A549 (cell line): Measurements from ENCODE around the gene SOCS4. TPM values are rescaled to one million over a fixed set of nuclear protein-coding genes. Genes with fewer than 3 reads are reported as not detected.

Experiments used
- ATAC-seq, 2 experiments: fragments of 200-7000 bp in 1 of 2; fragments of >200 bp in 1 of 2; cut with Nextera tagmentation in 1 of 2; cut with Tn5 transposase in 1 of 2; 3 replicates each; pipeline versions ENCODE4 v1.8.0 to v1.9.1; 2018 to 2020; ENCODE audit warnings: mild to moderate bottlenecking in 1 of 2, moderate library complexity in 1 of 2
- CTCF ChIA-PET: fragments of 300-600 bp; sonication (Branson Sonifier 250); formaldehyde crosslinking; extraction: SDS; loops from one replicate; lab custom pipeline; 2021; ENCODE audit warnings: antibody characterized with exemption, inconsistent platforms; lab: Yijun Ruan, JAX
- POLR2A ChIA-PET: fragments of 350-600 bp; formaldehyde crosslinking; extraction: SDS; loops from one replicate; lab custom pipeline; 2021; ENCODE audit warnings: antibody characterized with exemption, inconsistent platforms; lab: Yijun Ruan, JAX
- DNase-seq, 2 experiments: peaks; one replicate each; pipeline versions ENCODE4 v3.0.0 to v3.0.0-alpha.2; 2011 to 2016; ENCODE audit warnings: low read depth in 1 of 2, low spot score in 1 of 2
- FAIRE-seq: peaks from 2 replicates; lab custom pipeline; 2011; peaks lifted over from hg19 to GRCh38; lab: Jason Lieb, UNC
- H3K27ac ChIP-seq, 2 experiments: fragments of >200 bp; sonication (Bioruptor Twin); formaldehyde crosslinking; 3 replicates each; pipeline ENCODE4 v1.5.1; 2016 to 2017
- H3K4me1 ChIP-seq: fragments of >200 bp; sonication (Bioruptor Twin); formaldehyde crosslinking; 3 replicates; pipeline ENCODE4 v1.6.1; 2016
- H3K4me2 ChIP-seq: fragments of >200 bp; sonication (Bioruptor Twin); formaldehyde crosslinking; 3 replicates; pipeline ENCODE4 v1.6.1; 2016
- H3K4me3 ChIP-seq: fragments of >200 bp; sonication (Bioruptor Twin); formaldehyde crosslinking; 3 replicates; pipeline ENCODE4 v1.5.1; 2016
- H3K9me3 ChIP-seq: fragments of >200 bp; sonication (Bioruptor Twin); formaldehyde crosslinking; 3 replicates; pipeline ENCODE4 v1.6.1; 2016
- BCL3 ChIP-seq: fragments of >200 bp; sonication (Bioruptor Twin); formaldehyde crosslinking; IDR thresholded peaks from 3 replicates; pipeline ENCODE4 v1.6.1; 2016
- CBX2 ChIP-seq: fragments of 200-600 bp; sonication (generic); IDR thresholded peaks from 2 replicates; pipeline ENCODE4 v1.6.1; 2016; ENCODE audit warnings: low read depth, mild to moderate bottlenecking, borderline replicate concordance
- CBX8 ChIP-seq: fragments of 200-600 bp; sonication (generic); IDR thresholded peaks from 2 replicates; pipeline ENCODE4 v1.6.1; 2016
- CHD4 ChIP-seq: fragments of 200-600 bp; sonication (generic); IDR thresholded peaks from 2 replicates; pipeline ENCODE4 v1.6.1; 2016; ENCODE audit warnings: antibody characterized with exemption, mild to moderate bottlenecking, borderline replicate concordance
- CTCF ChIP-seq: fragments of >200 bp; sonication (Bioruptor Twin); formaldehyde crosslinking; IDR thresholded peaks from 3 replicates; pipeline ENCODE4 v1.5.1; 2016
- EHMT2 ChIP-seq: fragments of 200-600 bp; sonication (generic); IDR thresholded peaks from 2 replicates; pipeline ENCODE4 v1.6.1; 2016; ENCODE audit warnings: antibody characterized with exemption, low read depth, mild to moderate bottlenecking, moderate library complexity
- EP300 ChIP-seq, 2 experiments: fragments of >200 bp; sonication (Bioruptor Twin); formaldehyde crosslinking; IDR thresholded peaks; 2 replicates in 1 of 2; 3 replicates in 1 of 2; pipeline ENCODE4 v1.6.1; 2016 to 2017
- ESRRA ChIP-seq: fragments of 150-350 bp; IDR thresholded peaks from 2 replicates; pipeline ENCODE4 v1.6.1; 2014; ENCODE audit warnings: mild to moderate bottlenecking, low read length, borderline replicate concordance
- FOSL2 ChIP-seq, 2 experiments: fragments of 450-650 bp in 1 of 2; fragments of >200 bp in 1 of 2; sonication (Bioruptor Twin) in 1 of 2; formaldehyde crosslinking; IDR thresholded peaks; 2 replicates each; pipeline versions ENCODE4 v1.5.0 to v1.6.1; 2016 to 2020; ENCODE audit warnings: mild to moderate bottlenecking in 1 of 2, moderate library complexity in 1 of 2
- HES2 ChIP-seq: fragments of >200 bp; sonication (Bioruptor Twin); formaldehyde crosslinking; IDR thresholded peaks from 2 replicates; pipeline ENCODE4 v1.6.1; 2016
- HOXA7 ChIP-seq: fragments of 250-450 bp; sonication (Bioruptor Pico); IDR thresholded peaks from 2 replicates; pipeline ENCODE4 v1.5.0; 2020; ENCODE audit warnings: mild to moderate bottlenecking, moderate library complexity
- HOXB13 ChIP-seq: fragments of 250-450 bp; sonication (Bioruptor Pico); IDR thresholded peaks from 2 replicates; pipeline ENCODE4 v1.5.0; 2020; ENCODE audit warnings: low read depth, mild to moderate bottlenecking, moderate library complexity
- JUNB ChIP-seq: fragments of >200 bp; sonication (Bioruptor Twin); formaldehyde crosslinking; IDR thresholded peaks from 2 replicates; pipeline ENCODE4 v1.6.1; 2016
- KDM5A ChIP-seq: fragments of 200-600 bp; sonication (generic); IDR thresholded peaks from 2 replicates; pipeline ENCODE4 v1.6.1; 2016; ENCODE audit warnings: antibody characterized with exemption, mild to moderate bottlenecking
- NPAS2 ChIP-seq: fragments of 250-450 bp; sonication (Bioruptor Pico); IDR thresholded peaks from 2 replicates; pipeline ENCODE4 v1.8.0; 2022; ENCODE audit warnings: mild to moderate bottlenecking, moderate library complexity, borderline replicate concordance
- POLR2A ChIP-seq: IDR thresholded peaks from 2 replicates; pipeline ENCODE4 v1.6.1; 2012; ENCODE audit warnings: mild to moderate bottlenecking, low read length
- POLR2AphosphoS2 ChIP-seq: conservative IDR thresholded peaks from 2 replicates; pipeline ENCODE4 v1.6.1; 2012; ENCODE audit warnings: low read length, improper control_type of control experiment, inconsistent platforms
- RAD21 ChIP-seq, 2 experiments: fragments of >200 bp in 1 of 2; sonication (Bioruptor Twin) in 1 of 2; formaldehyde crosslinking in 1 of 2; IDR thresholded peaks in 1 of 2; conservative IDR thresholded peaks in 1 of 2; 2 replicates in 1 of 2; 3 replicates in 1 of 2; pipeline ENCODE4 v1.6.1; 2012 to 2018; ENCODE audit warnings: inconsistent platforms in 1 of 2
- RCOR1 ChIP-seq: fragments of 150-350 bp; IDR thresholded peaks from 2 replicates; pipeline ENCODE4 v1.6.1; 2014; ENCODE audit warnings: antibody characterized with exemption, low read length, low read depth
- SMC3 ChIP-seq: fragments of >200 bp; sonication (Bioruptor Twin); formaldehyde crosslinking; IDR thresholded peaks from 3 replicates; pipeline ENCODE4 v1.6.1; 2018; ENCODE audit warnings: inconsistent platforms
- SREBF2 ChIP-seq: fragments of 450-650 bp; IDR thresholded peaks from 2 replicates; pipeline ENCODE4 v1.6.1; 2014; ENCODE audit warnings: mild to moderate bottlenecking, moderate library complexity
- TFCP2L1 ChIP-seq: fragments of 250-450 bp; sonication (Bioruptor Pico); IDR thresholded peaks from 2 replicates; pipeline ENCODE4 v1.5.0; 2021; ENCODE audit warnings: mild to moderate bottlenecking
- TP53 ChIP-seq: fragments of 250-450 bp; sonication (Bioruptor Pico); IDR thresholded peaks from 2 replicates; pipeline ENCODE4 v1.5.0; 2021; ENCODE audit warnings: mild to moderate bottlenecking, moderate library complexity
- WGBS: methylation state at CpG from one replicate; pipeline ENCODE4 v1.1.6; 2017; ENCODE audit errors: missing lambda C conversion rate; 5-methylcytosine and 5-hydroxymethylcytosine counted together
- polyA plus RNA-seq, 4 experiments: library from polyadenylated mRNA; depleted of rRNA in 3 of 4; stranded (reverse); fragments of >200 nt; fragmentation: RNase III in 1 of 4; extraction: RNeasy Plus Mini Kit Qiagen cat#74134 plus additional on column Dnase treatment in 1 of 4; gene quantifications; 2 replicates in 3 of 4; 3 replicates in 1 of 4; pipeline ENCODE4 v1.2.3, GENCODE V29; 2011 to 2017

SOCS4 gene
- polyA plus RNA-seq, 2 of the 4 experiments (the other 2 are of a cell fraction): 15.9 to 20.7 TPM

GRCh38 chr14:55000381-55000780 is 26.7 kb upstream of the SOCS4 start:
- H3K4me1 ChIP-seq: no peaks in the 10 kb centered on the region

GRCh38 chr14:55005071-55005470 is 22.0 kb upstream of the SOCS4 start:
- ChIA-PET CTCF (no interaction called here), POLR2A (no interaction called here)
- H3K4me1 ChIP-seq: no peaks in the 10 kb centered on the region
- no peaks in the 10 kb centered on the region for H3K9me3 ChIP-seq
- FAIRE-seq (no peak), ATAC-seq (no peak), DNase-seq (no peak)
- H3K4me3 ChIP-seq: no peak overlapping the region
- no peak overlapping the region for H3K4me2 ChIP-seq
- TF ChIP-seq HOXB13 (CRISPR knock-in tag) (no peak), SMC3 (no peak), HOXA7 (CRISPR knock-in tag) (no peak), CBX2 (no peak)
- H3K27ac ChIP-seq: no peak overlapping the region
- WGBS: 90% methylated on average over 4 of the region's 4 CpGs

More at GRCh38 chr14:55000381-55000780, 26.7 kb upstream of the SOCS4 start:
- no peak overlapping the region for H3K4me3 ChIP-seq
- ATAC-seq (no peak), FAIRE-seq (no peak), DNase-seq (no peak)
- H3K4me2 ChIP-seq: no peak overlapping the region
- TF ChIP-seq EP300 (IDR thresholded peaks at IDR 0.05) (no peak), JUNB (no peak), ESRRA (no peak), FOSL2 (IDR thresholded peaks at IDR 0.05) (no peak), FOSL2 (CRISPR knock-in tag; IDR thresholded peaks at IDR 0.05) (no peak), SREBF2 (no peak), RAD21 (conservative IDR thresholded peaks at IDR 0.05 in 1 of 2, IDR thresholded peaks at IDR 0.05 in 1 of 2) (no peak)
- CTCF ChIA-PET: no interaction called here
- H3K27ac ChIP-seq: no peak overlapping the region
- no peaks in the 10 kb centered on the region for H3K9me3 ChIP-seq
- 92% methylated on average over 3 of the region's 3 CpGs for WGBS
- POLR2A ChIA-PET: no interaction called here

- no peak for TF ChIP-seq FOSL2 (IDR thresholded peaks at IDR 0.05)
- TF ChIP-seq FOSL2 (CRISPR knock-in tag; IDR thresholded peaks at IDR 0.05): no peak
- no peak for TF ChIP-seq HES2
- TF ChIP-seq POLR2AphosphoS2: no peak
- TF ChIP-seq EP300 (IDR thresholded peaks at IDR 0.05): no peak
- no peak for TF ChIP-seq CBX8
- TF ChIP-seq KDM5A: no peak
- no peak for TF ChIP-seq TFCP2L1 (CRISPR knock-in tag)
- no peak for TF ChIP-seq TP53 (CRISPR knock-in tag)
- no peak for TF ChIP-seq SREBF2
- no peak for TF ChIP-seq CHD4
- no peak for TF ChIP-seq NPAS2
- no peak for TF ChIP-seq SMC3
- TF ChIP-seq BCL3: no peak
- TF ChIP-seq CTCF: no peak
- no peak for TF ChIP-seq POLR2A
- no peak for TF ChIP-seq RCOR1
- no peak for TF ChIP-seq EHMT2
- CTCF ChIA-PET: interaction anchor here (0.6 kb wide), 1 partner anchor 141 kb away, joined by 3 read pairs; no protein-coding TSS in a partner anchor
Observed at GRCh38 chr14:55015006-55015405, 12.0 kb upstream of the SOCS4 start.

More at GRCh38 chr14:55015006-55015405, 12.0 kb upstream of the SOCS4 start:
- Histone ChIP-seq H3K4me3 (no peak overlapping the region), H3K4me1 (no peaks in the 10 kb centered on the region), H3K27ac (no peak overlapping the region), H3K4me2 (no peak overlapping the region), H3K9me3 (no peaks in the 10 kb centered on the region)
- WGBS: 84% methylated on average over 2 of the region's 2 CpGs
- FAIRE-seq: no peak
- POLR2A ChIA-PET: no interaction called here
- DNase-seq: no peak
- no peak for ATAC-seq
